Prostate gland (tissue), 2 donors: ENCODE data around the gene S100A16.

ENCODE experiments used
- CTCF ChIP-seq, 4 experiments: fragments of 200-600 bp in 2 of 4; fragments of 450-650 bp in 2 of 4; sonication (generic) in 2 of 4; IDR thresholded peaks; 1 replicate in 3 of 4; 2 replicates in 1 of 4; pipeline ENCODE4 v1.5.1; 2016 to 2019; ENCODE audit warnings: antibody characterized with exemption in 4 of 4, mild to moderate bottlenecking in 2 of 4, moderate library complexity in 2 of 4
- POLR2A ChIP-seq: fragments of 450-650 bp; IDR thresholded peaks from one replicate; pipeline ENCODE4 v1.6.1; 2016; ENCODE audit warnings: antibody characterized with exemption, mild to moderate bottlenecking
- POLR2AphosphoS5 ChIP-seq: sonication (generic); formaldehyde crosslinking; IDR thresholded peaks from one replicate; pipeline ENCODE4 v1.6.1; 2017; ENCODE audit warnings: antibody characterized with exemption

GRCh38 chr1:153661111-153661708 is 48.3 kb upstream of the S100A16 start:
- TF ChIP-seq POLR2AphosphoS5 = no peak
- TF ChIP-seq CTCF (IDR thresholded peaks at IDR 0.05) = no peak
- TF ChIP-seq POLR2A = no peak
